Activated naive CD8-positive, alpha-beta T cell treated with anti-CD3 and anti-CD28 coated beads, Interleukin-2, amount 50 U/mL, for 24 hours (primary cell): Measurements from ENCODE around the gene SEZ6.

Experiments used
- ATAC-seq: fragments of 150-1000 bp; cut with Tn5 transposase; one replicate; pipeline ENCODE4 v1.10.0; 2021
- DNase-seq: peaks from one replicate; pipeline ENCODE4 v3.0.0; 2021
- H3K27ac Mint-ChIP-seq: one replicate; pipeline ENCODE4 v1.8.0; 2021; ENCODE audit warnings: mild to moderate bottlenecking, mixed read lengths
- H3K27me3 Mint-ChIP-seq: one replicate; pipeline ENCODE4 v1.8.0; 2021; ENCODE audit warnings: mixed read lengths
- H3K36me3 Mint-ChIP-seq: one replicate; pipeline ENCODE4 v1.8.0; 2021; ENCODE audit warnings: low read depth, mixed read lengths
- H3K4me1 Mint-ChIP-seq: one replicate; pipeline ENCODE4 v1.8.0; 2021; ENCODE audit warnings: mixed read lengths
- H3K4me3 Mint-ChIP-seq: one replicate; pipeline ENCODE4 v1.8.0; 2021; ENCODE audit warnings: mild to moderate bottlenecking, moderate library complexity, mixed read lengths
- H3K9me3 Mint-ChIP-seq: one replicate; pipeline ENCODE4 v1.8.0; 2021; ENCODE audit warnings: mixed read lengths

SEZ6 gene

GRCh38 chr17:29019475-29020181 is 13.8 kb upstream of the SEZ6 start:
- Mint-ChIP-seq H3K9me3 (no peaks in the 10 kb centered on the region), H3K4me1 (peaks cover 5% of the 10 kb centered on the region), H3K4me3 (peak overlapping the region; percentile 16), H3K36me3 (no peaks in the 10 kb centered on the region), H3K27me3 (peaks cover 49% of the 10 kb centered on the region), H3K27ac (no peak overlapping the region)
- ATAC-seq (peak; percentile 43), DNase-seq (no peak)

GRCh38 chr17:29018788-29019474 is 13.1 kb upstream of the SEZ6 start:
- Mint-ChIP-seq H3K4me1 (peaks cover 5% of the 10 kb centered on the region), H3K27ac (no peak overlapping the region), H3K27me3 (peaks cover 51% of the 10 kb centered on the region), H3K36me3 (no peaks in the 10 kb centered on the region), H3K4me3 (no peak overlapping the region), H3K9me3 (no peaks in the 10 kb centered on the region)
- DNase-seq (no peak), ATAC-seq (no peak)

GRCh38 chr17:29016345-29017210 is 10.7 kb upstream of the SEZ6 start:
- Mint-ChIP-seq H3K27ac (no peak overlapping the region), H3K9me3 (no peaks in the 10 kb centered on the region), H3K36me3 (no peaks in the 10 kb centered on the region), H3K27me3 (peaks cover 49% of the 10 kb centered on the region), H3K4me3 (no peak overlapping the region), H3K4me1 (peaks cover 6% of the 10 kb centered on the region)
- ATAC-seq = no peak
- no peak for DNase-seq

GRCh38 chr17:29014716-29015115 is 8.9 kb upstream of the SEZ6 start:
- no peak for DNase-seq
- Mint-ChIP-seq H3K4me3 (no peak overlapping the region), H3K27me3 (peaks cover 43% of the 10 kb centered on the region), H3K9me3 (no peaks in the 10 kb centered on the region), H3K36me3 (no peaks in the 10 kb centered on the region), H3K27ac (no peak overlapping the region), H3K4me1 (peaks cover 8% of the 10 kb centered on the region)
- ATAC-seq = no peak

- no peaks in the 10 kb centered on the region for H3K36me3 Mint-ChIP-seq
- H3K9me3 Mint-ChIP-seq = no peaks in the 10 kb centered on the region
- ATAC-seq (no peak), DNase-seq (no peak)
- peaks cover 3% of the 10 kb centered on the region for H3K4me1 Mint-ChIP-seq
- H3K27ac Mint-ChIP-seq = no peak overlapping the region
- no peak overlapping the region for H3K4me3 Mint-ChIP-seq
- H3K27me3 Mint-ChIP-seq = peaks cover 36% of the 10 kb centered on the region
Observed at GRCh38 chr17:29012535-29012934, 6.7 kb upstream of the SEZ6 start.

- DNase-seq = no peak
- Mint-ChIP-seq H3K9me3 (no peaks in the 10 kb centered on the region), H3K27ac (no peak overlapping the region), H3K4me1 (peaks cover 3% of the 10 kb centered on the region), H3K27me3 (peaks cover 38% of the 10 kb centered on the region), H3K4me3 (no peak overlapping the region), H3K36me3 (no peaks in the 10 kb centered on the region)
- ATAC-seq = no peak
Observed at GRCh38 chr17:29010586-29010985, 4.8 kb upstream of the SEZ6 start.

- Mint-ChIP-seq H3K27me3 (peaks cover 41% of the 10 kb centered on the region), H3K27ac (no peak overlapping the region), H3K9me3 (no peaks in the 10 kb centered on the region), H3K4me3 (no peak overlapping the region), H3K4me1 (peaks cover 3% of the 10 kb centered on the region), H3K36me3 (no peaks in the 10 kb centered on the region)
- no peak for DNase-seq
- no peak for ATAC-seq
Observed at GRCh38 chr17:29010129-29010528, 4.3 kb upstream of the SEZ6 start.

- Mint-ChIP-seq H3K4me1 (peaks cover 3% of the 10 kb centered on the region), H3K36me3 (no peaks in the 10 kb centered on the region), H3K9me3 (no peaks in the 10 kb centered on the region), H3K4me3 (no peak overlapping the region), H3K27me3 (peaks cover 54% of the 10 kb centered on the region), H3K27ac (no peak overlapping the region)
- no peak for DNase-seq
- ATAC-seq = no peak
Observed at GRCh38 chr17:29008591-29008990, 2.8 kb upstream of the SEZ6 start.

- no peak overlapping the region for H3K27ac Mint-ChIP-seq
- peak; percentile 17 for ATAC-seq
- H3K9me3 Mint-ChIP-seq = no peaks in the 10 kb centered on the region
- peaks cover 59% of the 10 kb centered on the region for H3K27me3 Mint-ChIP-seq
- DNase-seq = no peak
- H3K4me1 Mint-ChIP-seq = peaks cover 3% of the 10 kb centered on the region
- H3K36me3 Mint-ChIP-seq = no peaks in the 10 kb centered on the region
- no peak overlapping the region for H3K4me3 Mint-ChIP-seq
Observed at GRCh38 chr17:29007860-29008455, 2.1 kb upstream of the SEZ6 start.

- H3K27ac Mint-ChIP-seq = no peak overlapping the region
- H3K36me3 Mint-ChIP-seq = no peaks in the 10 kb centered on the region
- no peaks in the 10 kb centered on the region for H3K9me3 Mint-ChIP-seq
- no peak overlapping the region for H3K4me3 Mint-ChIP-seq
- ATAC-seq (no peak), DNase-seq (no peak)
- H3K27me3 Mint-ChIP-seq = peaks cover 63% of the 10 kb centered on the region
- H3K4me1 Mint-ChIP-seq = peaks cover 3% of the 10 kb centered on the region
Observed at GRCh38 chr17:29007456-29007855, 1.6 kb upstream of the SEZ6 start.

GRCh38 chr17:29004081-29004692 is 1.6 kb downstream of the SEZ6 start:
- no peaks in the 10 kb centered on the region for H3K4me1 Mint-ChIP-seq

GRCh38 chr17:29003289-29003688 is 2.5 kb downstream of the SEZ6 start:
- no peaks in the 10 kb centered on the region for H3K4me1 Mint-ChIP-seq
- no peaks in the 10 kb centered on the region for H3K9me3 Mint-ChIP-seq
- peaks cover 51% of the 10 kb centered on the region for H3K27me3 Mint-ChIP-seq
- H3K36me3 Mint-ChIP-seq = no peaks in the 10 kb centered on the region
- no peak overlapping the region for H3K27ac Mint-ChIP-seq
- ATAC-seq (no peak), DNase-seq (no peak)
- H3K4me3 Mint-ChIP-seq = no peak overlapping the region

More at GRCh38 chr17:29004081-29004692, 1.6 kb downstream of the SEZ6 start:
- peaks cover 51% of the 10 kb centered on the region for H3K27me3 Mint-ChIP-seq
- ATAC-seq = no peak
- no peaks in the 10 kb centered on the region for H3K36me3 Mint-ChIP-seq
- H3K4me3 Mint-ChIP-seq = no peak overlapping the region
- DNase-seq = no peak
- no peak overlapping the region for H3K27ac Mint-ChIP-seq
- no peaks in the 10 kb centered on the region for H3K9me3 Mint-ChIP-seq

- Mint-ChIP-seq H3K27me3 (peaks cover 52% of the 10 kb centered on the region), H3K4me1 (no peaks in the 10 kb centered on the region), H3K36me3 (no peaks in the 10 kb centered on the region), H3K4me3 (no peak overlapping the region), H3K9me3 (no peaks in the 10 kb centered on the region), H3K27ac (no peak overlapping the region)
- DNase-seq (no peak), ATAC-seq (no peak)
Observed at GRCh38 chr17:29002811-29003210, 3.0 kb downstream of the SEZ6 start.

GRCh38 chr17:29000973-29001372 is 4.9 kb downstream of the SEZ6 start:
- no peak overlapping the region for H3K4me3 Mint-ChIP-seq
- H3K4me1 Mint-ChIP-seq = no peaks in the 10 kb centered on the region
- H3K27me3 Mint-ChIP-seq = peaks cover 41% of the 10 kb centered on the region
- H3K9me3 Mint-ChIP-seq = no peaks in the 10 kb centered on the region
- no peak overlapping the region for H3K27ac Mint-ChIP-seq
- no peak for DNase-seq
- no peak for ATAC-seq
- H3K36me3 Mint-ChIP-seq = no peaks in the 10 kb centered on the region
